Heart left ventricle (tissue), 13 donors: ENCODE results near the gene UPF2.

ENCODE experiments used
- POLR2A ChIP-seq, 2 donors: fragments of 450-650 bp; IDR thresholded peaks; one replicate each; pipeline ENCODE4 v1.6.1; 2017; ENCODE audit warnings: antibody characterized with exemption in 2 of 2, mild to moderate bottlenecking in 2 of 2, moderate library complexity in 2 of 2
- TF ChIP-seq, protein P1 (sequence below), 12 donors: fragments of 200-600 bp; sonication (generic) in 4 of 12; IDR thresholded peaks; one replicate each; pipeline versions ENCODE4 v1.5.0 to v1.8.0; 2018 to 2022; ENCODE audit warnings: antibody characterized with exemption in 12 of 12, mild to moderate bottlenecking in 5 of 12
- donor health status: ischemic (EF 13 %, LVEDD 7.1; RV severe dilation, severe dysfunction).
- donor health status: DM: no; HTN: yes; CAD: no.
- donor health status: DM: no; HTN: no; CAD: no.
- donor health status: ischemic (EF 25% LVEDD 6.9; RV normal size, moderate dysfunction).
- donor health status: ischemic (EF 25% LVEDD 5.7; RV mildly dilated, moderate dysfunction).
- donor health status: ischemic (EF 35%, LVEDD 5.7; RV mildly dilated, moderate dysfunction).
- donor health status: nonischemic (EF 11% LVEDD 7.7; RV severe dilation, severe dysfunction).
- donor health status: DM: yes; HTN: yes; CAD: no.
- donor health status: PGD.
- donor health status: ischemic (EF 29% LVEDD 5.4; RV normal size, mild dysfunction).
- donor health status: nonischemic (EF 23%, LVEDD 6.1; RV moderate dilation, normal function).

DNA sequence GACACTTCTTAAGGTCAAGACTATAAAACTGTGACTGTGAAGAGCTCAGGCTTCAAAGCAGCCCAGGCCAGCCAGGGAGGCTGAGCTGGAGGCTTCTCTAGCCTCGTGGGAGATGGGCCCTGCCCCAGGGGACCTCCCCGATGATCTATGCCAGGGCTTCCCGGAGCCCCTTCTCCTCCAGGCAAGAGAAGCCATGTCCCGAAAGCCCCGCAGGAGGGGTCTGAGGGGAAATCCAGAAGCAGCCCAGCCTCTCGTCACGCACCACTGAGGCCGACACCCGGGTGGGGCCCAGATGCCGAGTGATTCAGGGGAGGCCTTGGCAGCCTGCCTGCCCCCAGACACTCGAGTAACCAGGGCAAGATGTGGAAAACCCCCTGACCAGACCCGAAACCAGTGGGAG is 155.8 kb downstream of the UPF2 start:
- TF ChIP-seq, protein P1, sequence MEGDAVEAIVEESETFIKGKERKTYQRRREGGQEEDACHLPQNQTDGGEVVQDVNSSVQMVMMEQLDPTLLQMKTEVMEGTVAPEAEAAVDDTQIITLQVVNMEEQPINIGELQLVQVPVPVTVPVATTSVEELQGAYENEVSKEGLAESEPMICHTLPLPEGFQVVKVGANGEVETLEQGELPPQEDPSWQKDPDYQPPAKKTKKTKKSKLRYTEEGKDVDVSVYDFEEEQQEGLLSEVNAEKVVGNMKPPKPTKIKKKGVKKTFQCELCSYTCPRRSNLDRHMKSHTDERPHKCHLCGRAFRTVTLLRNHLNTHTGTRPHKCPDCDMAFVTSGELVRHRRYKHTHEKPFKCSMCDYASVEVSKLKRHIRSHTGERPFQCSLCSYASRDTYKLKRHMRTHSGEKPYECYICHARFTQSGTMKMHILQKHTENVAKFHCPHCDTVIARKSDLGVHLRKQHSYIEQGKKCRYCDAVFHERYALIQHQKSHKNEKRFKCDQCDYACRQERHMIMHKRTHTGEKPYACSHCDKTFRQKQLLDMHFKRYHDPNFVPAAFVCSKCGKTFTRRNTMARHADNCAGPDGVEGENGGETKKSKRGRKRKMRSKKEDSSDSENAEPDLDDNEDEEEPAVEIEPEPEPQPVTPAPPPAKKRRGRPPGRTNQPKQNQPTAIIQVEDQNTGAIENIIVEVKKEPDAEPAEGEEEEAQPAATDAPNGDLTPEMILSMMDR (IDR thresholded peaks at IDR 0.05) = no peak
- TF ChIP-seq POLR2A (IDR thresholded peaks at IDR 0.05) = no peak
